HS-5 (cell line): ENCODE data around the gene EML1.
A peak's percentile ranks its signal among the peaks of the same experiment; 100 is the strongest.

Experiments used
- DNase-seq: peaks from one replicate; pipeline ENCODE4 v3.0.0-alpha.2; 2012; ENCODE audit warnings: low read depth

Gene EML1

DNA sequence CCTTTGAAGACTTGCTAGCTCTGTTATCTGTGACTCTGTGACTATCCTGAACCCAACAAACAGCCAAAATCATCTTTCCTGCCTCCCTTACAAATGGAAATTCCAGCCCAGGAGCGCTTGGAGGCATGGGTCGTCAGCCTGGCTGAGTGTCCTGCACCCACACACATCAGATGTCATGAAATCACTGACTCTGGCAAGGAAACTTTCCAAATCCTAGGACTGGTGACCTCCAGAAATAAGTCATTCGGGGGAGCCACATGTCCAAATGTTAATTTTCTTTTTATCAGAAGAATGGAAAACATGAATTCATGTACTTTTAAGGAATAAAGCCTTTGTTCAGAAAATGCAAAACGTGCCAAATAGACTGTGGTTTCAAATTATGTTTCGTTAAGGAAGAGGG is 175.7 kb downstream of the EML1 start:
- no peak for DNase-seq

DNA sequence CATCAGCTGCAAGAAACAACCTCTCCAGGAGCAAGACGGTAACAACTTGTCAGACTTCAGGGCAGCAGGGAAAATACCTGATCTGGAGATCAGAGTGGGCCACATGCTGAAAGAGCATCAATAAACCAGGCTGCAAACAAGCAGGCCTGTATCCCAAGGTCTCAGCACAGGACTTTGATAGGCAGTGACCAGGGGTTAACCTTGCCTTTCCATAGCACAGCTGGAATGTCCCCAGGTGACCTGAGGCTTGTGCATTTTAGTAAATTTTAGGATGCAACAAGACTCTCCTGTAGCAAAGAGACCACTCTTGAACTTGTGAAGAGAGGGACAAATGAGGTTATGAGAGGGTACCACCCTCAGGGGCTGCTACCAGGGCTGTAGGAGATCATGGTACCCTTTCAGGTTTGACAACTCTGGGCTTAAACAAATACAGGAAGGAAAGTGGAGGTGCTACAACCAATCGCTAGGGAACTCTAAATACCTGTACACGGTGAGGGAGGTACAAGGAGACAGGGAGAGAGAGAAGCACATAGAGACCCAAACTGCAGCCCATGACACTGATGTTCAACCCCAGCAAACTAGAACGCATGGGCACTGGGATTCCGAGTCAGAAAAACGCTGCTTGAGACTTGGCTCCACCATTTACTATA is 176.6 kb downstream of the EML1 start:
- no peak for DNase-seq

DNA sequence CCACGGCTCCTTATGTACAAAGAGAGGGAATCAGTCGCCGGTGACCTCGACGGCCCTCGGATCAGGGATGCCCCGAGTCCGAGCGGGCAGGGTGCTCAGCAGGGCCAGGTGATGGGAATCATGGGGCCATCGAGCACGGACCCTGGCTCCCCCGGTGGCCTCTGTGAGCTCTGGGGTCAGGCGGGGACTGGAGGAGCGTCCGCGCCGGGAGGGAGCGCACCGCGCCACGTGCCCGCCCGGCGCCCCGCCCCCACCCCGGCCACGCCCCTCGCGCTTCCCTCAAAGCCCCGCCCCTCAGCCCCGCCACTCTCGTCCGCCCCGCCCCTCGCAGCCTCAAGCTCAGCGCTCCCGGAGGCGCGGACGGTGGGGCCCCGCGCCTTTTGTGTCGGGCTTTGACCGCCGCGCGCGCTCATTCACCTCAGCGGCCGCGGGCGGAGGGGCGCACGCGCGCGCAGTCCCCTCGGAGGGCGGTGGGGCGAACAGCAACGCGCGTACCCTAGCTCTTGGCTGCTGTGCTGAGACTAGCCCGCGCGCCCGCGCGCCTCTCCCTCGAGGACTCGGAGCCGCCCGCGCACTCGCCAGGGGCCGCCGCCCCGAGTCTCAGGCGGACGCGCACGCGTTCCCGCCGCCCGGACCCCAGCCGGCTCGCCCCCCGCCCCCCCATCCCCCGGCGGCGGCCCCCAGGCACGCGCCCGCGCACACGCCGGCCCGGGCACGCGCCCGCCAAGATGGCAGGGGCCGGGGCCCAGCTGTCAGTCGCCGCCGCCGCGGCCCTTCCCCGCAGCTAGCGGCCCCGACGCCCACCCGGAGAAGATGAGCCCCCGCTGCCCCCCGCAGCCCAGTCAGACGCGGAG is 178.1 kb downstream of the EML1 start:
- no peak for DNase-seq

DNA sequence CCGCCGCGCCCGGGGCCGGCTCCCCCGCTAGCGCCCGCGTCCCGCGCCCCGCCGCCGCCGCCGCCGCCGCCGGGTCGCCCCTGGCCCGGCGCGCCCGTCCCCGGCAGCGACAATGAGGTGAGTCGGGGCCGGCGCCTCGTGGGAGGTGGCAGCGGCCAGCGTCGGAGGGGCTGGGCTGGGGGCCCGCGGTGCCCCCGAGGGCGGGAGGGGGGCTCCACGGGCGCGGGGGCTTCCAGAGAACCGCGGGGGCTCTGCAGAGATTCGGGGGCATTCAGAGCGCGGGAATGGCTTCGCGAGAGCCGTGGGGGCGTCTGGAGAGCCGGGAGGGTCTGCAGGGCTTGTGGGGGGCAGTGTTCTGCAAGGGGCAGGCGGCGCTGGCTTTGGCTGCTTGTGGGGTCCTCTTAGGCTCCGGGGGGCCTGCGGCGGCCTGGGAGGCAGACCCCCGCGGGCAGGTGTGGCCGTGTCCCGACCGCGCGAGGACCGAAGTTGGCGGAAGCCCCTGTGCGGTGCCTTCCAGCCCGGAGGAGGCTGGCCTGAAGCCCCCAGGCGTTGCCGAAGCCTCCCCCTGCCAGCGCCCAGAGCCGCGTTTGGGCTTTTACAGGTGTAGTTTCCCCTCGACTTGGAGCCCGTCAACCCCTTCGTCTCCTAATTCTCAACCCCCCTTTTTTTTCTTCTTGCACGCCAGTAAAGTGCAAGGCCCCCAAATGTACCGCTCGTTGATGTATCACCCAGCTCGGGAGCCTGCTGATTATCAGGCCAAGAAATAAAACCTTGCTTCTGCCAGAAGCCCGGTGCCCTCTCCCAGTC is 178.9 kb downstream of the EML1 start:
- DNase-seq = no peak

DNA sequence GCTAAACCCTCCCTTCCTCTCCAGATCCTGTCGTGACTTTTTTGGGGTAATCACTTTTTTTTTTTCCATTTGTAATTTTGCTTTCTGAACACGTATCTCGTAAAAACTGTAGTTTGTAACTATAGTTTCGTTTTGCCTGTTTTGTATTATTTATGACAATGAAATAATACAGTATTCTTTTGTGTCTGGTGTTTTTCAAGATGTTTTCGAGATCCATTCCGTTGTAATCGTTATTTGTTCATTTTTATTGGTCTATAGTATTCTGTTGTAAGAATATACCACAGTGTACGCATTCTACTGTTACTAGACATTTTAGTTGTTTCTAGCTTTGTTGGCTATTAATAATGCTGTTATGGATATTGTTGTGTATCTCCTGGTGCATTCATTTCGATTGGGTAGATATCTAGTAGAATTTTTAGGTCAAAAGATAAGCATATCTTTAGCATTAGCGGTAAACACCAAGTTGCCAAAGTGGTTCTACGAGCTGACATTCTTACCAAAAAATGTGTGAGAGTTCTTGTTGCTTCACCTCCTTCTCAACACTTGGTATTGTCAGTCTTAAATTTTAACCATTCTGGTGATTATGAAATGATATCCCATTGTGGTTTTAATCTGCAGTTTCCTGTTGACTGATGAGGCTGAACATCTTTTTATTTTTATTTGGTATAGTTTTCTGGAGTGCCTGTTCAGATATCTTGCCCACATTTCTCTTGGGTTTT is 179.7 kb downstream of the EML1 start:
- no peak for DNase-seq

DNA sequence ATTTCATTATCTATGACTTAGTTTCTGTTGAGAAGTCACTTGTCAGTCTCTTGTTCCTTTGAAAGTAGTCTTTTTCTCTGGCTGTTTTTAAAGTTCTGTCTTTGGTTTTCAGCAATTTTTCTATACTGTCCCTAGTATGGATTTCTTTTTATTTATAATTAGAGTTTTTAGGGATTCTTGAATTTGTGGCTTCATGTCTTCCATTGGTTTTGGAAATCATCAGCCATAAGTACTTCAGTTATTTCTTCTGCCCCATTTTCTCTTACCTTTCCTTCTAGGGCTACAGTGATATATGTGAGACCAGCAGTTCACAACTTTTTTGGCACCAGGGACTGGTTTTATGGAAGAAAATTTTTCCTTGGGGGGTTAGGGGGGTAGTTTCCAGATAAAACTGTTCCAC is 182.0 kb downstream of the EML1 start:
- no peak for DNase-seq

DNA sequence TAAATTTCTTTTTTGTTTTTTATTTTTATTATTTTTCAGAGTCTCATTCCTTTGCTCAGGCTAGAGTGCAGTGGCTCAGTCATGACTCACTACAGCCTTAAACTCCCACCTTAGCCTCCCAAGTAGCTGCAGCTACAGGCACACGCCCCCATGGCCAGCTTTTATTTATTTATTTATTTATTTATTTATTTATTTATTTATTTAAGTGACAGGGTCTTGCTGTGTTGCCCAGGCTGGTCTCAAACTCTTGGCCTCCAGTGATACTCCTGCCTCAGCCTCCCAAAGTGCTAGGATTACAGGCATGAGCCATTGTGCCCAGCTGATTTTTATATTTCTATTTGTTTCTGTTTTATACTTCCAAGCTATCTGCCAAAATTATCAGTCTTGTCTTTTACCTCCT is 182.8 kb downstream of the EML1 start:
- no peak for DNase-seq

DNA sequence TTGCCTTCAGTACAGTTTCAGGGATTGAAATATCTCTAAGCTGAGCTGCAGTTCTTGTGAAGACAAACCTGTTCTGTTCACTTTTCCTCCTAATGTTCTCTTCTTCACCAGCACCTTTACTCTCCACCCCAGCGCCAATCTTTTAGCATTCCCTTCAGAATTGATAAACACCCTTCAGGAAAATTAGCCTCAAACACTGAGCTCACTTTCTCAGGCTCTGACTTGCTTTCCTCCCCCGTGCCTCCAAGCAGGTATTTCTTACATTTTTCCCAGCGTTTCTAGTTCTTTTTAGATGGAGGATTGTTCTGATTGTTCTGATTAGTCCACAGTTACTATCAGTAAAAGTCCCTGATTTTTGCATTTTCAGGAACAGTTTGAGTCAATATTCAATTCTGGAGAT is 183.5 kb downstream of the EML1 start:
- DNase-seq = no peak

DNA sequence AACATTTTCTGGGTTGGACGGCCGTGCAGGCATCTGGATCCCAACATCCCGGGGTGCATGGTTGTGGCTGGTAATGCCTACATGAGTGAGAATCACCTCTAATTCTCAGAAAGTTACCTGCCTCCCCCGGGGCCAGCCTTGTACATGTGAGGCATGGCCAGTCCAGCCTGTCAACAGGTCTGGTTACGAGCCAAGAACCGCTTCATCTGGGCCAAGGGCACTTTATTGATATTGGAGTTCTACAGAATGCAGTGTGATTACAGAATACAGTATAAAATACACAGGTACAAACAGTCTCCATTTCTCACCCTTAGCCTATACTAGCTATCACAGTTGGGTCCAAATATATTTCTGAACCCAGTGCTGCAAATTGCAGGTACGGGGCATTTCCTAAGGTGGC is 187.1 kb downstream of the EML1 start:
- no peak for DNase-seq

DNA sequence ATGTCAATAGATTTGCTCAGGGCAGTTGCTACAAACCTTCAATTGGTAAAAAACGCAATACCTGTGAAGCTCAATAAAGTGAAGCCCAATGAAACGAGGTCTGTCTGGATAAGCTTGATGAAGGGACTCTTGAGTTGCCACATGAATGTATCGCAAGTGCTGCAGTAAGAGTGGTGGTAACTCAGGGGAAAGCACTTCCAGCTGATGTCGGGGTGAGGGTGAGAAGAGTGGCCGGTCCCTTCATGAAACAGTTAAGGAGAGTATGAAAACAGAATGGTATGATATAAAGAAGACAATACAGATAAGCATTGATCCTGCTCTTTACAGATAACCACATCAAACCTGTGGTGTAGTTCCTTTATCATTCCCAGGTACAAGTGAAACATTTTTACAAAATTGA is 188.6 kb downstream of the EML1 start:
- no peak for DNase-seq

DNA sequence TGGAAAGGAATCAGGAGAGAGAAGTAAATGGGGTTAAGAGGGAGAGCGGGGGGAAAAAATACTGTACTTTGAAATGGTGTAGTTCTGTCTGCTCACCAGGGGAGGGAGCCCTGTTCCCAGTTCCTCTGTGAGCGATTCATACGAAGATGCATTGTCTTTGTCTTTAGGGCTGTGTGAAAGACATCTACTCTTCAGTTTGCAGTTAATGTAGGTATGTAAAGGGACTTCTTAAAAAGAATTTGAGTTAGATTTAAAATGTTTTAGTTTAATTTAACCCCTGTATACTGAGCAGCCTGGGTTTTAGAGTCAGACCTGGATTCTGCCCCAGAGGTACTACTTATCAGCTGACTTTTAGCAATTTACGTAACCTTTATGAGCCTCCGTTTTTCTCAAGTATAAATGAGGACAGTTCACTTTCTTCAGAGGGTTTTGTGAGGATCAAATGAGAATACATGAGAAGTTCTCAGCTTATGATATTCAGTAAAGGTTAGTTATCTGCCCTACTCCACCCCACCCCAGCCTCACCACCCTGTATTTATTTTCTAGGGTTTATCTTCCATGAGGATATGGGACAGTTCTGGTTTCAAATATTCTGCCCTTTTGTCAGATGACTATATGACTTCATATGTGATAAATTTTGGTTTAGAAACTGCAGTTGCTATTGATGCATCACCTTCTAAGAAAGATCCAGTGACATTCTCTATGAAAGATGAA is 189.5 kb downstream of the EML1 start:
- peak; percentile 31 for DNase-seq

DNA sequence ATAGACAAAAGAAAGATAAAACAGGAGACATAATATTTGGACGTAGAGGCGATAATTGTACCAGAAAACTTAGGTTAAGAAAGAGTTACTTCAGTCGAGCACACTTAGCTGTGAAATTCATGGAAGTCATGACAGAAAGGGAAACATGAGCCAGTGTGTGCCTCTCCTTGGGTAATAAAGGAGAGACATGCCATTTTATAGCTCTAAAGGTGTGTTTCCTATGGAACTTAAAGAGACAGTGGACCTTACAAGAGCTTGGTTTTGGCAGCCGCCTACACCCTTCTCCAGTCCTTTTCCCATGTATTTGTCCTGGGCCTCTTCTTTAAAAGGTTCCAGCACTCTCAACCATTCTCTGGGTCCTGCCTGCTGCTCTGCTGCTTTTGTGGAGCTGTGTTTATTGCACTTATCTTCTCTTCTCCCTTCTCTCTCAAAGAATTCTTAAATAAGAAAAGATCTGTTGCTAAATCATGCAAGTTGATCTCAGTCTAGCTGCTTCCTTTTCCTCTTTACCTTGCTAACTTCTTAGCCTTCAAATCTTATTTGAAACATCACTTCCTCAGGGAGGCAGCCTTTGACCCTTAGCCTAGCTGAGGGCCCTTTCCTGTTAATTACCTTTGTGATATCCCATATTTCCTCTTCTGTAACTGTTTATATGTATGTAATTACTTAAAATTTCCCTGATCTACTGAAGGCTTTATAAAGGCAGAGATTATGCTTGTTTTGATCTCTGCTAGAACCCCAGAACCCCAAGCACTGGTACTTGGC is 190.2 kb downstream of the EML1 start:
- DNase-seq = no peak

DNA sequence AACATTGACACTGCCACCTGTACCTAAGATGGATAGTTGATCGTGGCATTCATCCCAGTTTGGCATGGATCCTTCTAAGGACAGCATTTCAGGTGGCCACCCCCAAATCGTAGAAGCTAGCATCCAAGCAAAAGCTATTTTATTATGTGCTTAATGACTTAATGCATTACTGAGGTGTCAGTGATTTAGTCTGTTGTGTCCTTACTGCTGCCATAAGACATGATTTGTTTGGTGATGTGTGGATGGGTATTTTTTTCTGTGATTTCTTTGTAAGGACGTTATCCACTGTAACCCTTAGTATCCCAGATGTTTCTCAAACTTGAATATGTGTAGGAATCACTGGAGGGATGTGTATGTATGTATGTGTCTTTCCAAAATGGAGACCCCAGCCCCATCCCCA is 190.8 kb downstream of the EML1 start:
- no peak for DNase-seq

DNA sequence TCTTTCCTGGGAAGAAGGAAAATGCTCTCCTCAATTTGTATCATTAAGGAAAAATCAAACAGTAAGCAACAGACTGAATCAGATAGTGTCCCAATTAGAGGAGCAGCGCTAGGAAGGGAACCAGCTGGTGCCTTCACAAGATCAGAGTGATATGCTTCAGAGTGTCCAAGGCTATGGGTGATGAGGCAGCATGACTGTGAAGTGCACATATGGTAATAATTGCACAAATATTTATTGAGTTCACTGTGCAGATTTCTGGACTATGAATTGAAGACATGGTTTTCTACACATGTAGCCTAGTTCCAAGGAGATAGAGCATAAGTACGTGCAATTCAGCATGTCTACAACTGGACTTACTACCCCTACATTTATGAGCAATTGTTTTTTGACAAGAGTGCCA is 193.2 kb downstream of the EML1 start:
- DNase-seq = no peak

DNA sequence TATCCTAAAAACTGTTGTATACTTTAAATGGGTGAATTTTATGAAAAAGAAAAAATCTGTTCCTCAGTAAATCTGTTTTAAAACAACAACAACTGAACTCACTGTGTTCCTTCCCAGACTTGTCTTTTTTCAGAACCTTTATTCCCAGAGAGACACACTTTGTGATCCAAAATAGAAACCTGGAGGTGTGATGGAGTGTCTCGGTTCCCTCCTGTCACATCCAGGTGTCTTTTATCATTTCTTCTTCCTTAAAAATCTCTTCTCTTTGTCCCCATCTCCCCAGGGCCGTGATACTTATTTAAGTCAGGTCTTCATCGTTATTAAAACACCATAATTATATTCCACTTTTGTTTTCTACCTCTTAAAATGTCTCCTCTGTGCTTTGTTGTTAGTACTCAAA is 195.8 kb downstream of the EML1 start:
- no peak for DNase-seq

DNA sequence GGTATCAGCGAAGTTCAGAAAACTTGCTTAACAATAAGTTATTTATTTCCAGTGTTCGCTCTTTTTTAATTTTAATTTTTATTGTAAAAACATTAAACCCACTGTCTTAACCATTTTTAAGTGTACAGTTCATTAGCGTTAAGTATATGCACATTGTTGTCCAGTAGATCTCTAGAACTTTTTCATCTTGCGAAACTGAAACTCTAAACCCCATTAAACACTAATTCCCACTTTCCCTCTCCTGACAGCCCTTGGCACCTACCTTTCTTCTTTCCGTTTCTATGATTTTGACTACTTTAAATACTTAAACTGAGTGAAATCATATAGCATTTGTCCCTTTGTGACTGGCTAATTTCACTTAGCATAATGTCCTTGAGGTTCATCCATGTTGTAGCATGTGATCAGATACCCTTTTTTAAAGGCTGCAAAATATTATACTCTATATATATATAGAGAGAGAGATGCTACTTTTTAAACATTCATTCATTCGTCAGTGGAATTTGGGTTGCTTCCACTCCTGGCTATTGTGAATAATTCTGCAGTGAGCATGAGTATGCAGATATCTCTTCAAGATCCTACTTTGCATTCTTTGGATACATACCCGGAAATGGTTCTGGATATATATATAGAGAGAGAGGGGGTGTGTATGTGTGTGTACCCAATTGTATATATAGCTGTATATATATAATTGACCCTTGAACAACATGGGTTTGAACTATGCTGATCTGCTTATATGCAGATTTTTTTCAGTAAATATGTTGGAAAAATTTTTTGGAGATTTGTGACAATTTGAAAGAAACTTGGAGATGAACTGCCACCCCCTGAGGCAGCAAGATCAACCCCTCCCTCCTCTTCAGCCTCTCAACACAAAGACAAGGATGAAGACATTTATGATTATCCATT is 197.3 kb downstream of the EML1 start:
- DNase-seq = no peak

DNA sequence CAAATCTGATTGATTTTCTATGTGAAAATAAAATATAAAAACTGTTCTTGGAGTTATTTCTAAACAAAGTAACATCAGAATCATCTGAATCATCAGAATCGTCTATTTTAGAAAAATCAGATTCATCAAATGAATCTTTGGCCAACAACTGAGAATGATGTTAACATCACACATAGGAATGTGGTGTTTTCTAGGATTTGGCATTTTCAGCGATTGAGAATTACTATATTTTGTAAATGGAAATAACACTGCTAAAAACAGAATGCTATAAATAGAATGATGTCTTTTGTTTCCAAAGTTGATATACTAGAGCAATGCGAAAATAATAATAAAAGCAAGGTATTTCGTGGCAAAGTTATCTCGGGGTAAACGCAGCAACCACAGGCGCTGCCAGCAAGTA is 198.1 kb downstream of the EML1 start:
- no peak for DNase-seq
